ENCODE measurements around the gene CCDC50.

Gene CCDC50

GRCh38 chr3:191435981-191436380 lies 106.8 kb downstream of the CCDC50 start:
- TF ChIP-seq TCF4 (CRISPR knock-in tag; IDR thresholded peaks at IDR 0.05; ENCODE audit: borderline replicate concordance) (no peak), RARB (CRISPR knock-in tag; IDR thresholded peaks at IDR 0.05) (no peak), ARNTL (CRISPR knock-in tag; IDR thresholded peaks at IDR 0.05; ENCODE audit: borderline replicate concordance, low read depth) (no peak), OSR1 (CRISPR knock-in tag; IDR thresholded peaks at IDR 0.05) (no peak), CREB5 (CRISPR knock-in tag; IDR thresholded peaks at IDR 0.05; ENCODE audit: low read depth) (no peak), ISL1 (CRISPR knock-in tag; IDR thresholded peaks at IDR 0.05) (no peak), ESRRG (CRISPR knock-in tag; IDR thresholded peaks at IDR 0.05) (no peak), TOX (CRISPR knock-in tag; IDR thresholded peaks at IDR 0.05; ENCODE audit: borderline replicate concordance) (no peak), GLIS3 (CRISPR knock-in tag; IDR thresholded peaks at IDR 0.05) (no peak), SNAI2 (CRISPR knock-in tag; IDR thresholded peaks at IDR 0.05) (no peak), PPARA (CRISPR knock-in tag; IDR thresholded peaks at IDR 0.05; ENCODE audit: borderline replicate concordance) (no peak), ZC3H10 (CRISPR knock-in tag; IDR thresholded peaks at IDR 0.05) (no peak), ZFP3 (CRISPR knock-in tag; IDR thresholded peaks at IDR 0.05) (no peak), POU6F1 (CRISPR knock-in tag; IDR thresholded peaks at IDR 0.05; ENCODE audit: borderline replicate concordance, low read depth) (no peak), BACH2 (CRISPR knock-in tag; IDR thresholded peaks at IDR 0.05; ENCODE audit: borderline replicate concordance) (no peak), ZNF70 (CRISPR knock-in tag; IDR thresholded peaks at IDR 0.05) (no peak), CSDC2 (CRISPR knock-in tag; IDR thresholded peaks at IDR 0.05) (no peak), TSHZ2 (CRISPR knock-in tag; IDR thresholded peaks at IDR 0.05) (no peak)
- ATAC-seq, result no peak

GRCh38 chr3:191438150-191438814 lies 109.1 kb downstream of the CCDC50 start:
- no peak for ATAC-seq
- TF ChIP-seq SNAI2 (CRISPR knock-in tag; IDR thresholded peaks at IDR 0.05) (no peak), ZNF70 (CRISPR knock-in tag; IDR thresholded peaks at IDR 0.05) (no peak), TSHZ2 (CRISPR knock-in tag; IDR thresholded peaks at IDR 0.05) (no peak), RARB (CRISPR knock-in tag; IDR thresholded peaks at IDR 0.05) (no peak), GLIS3 (CRISPR knock-in tag; IDR thresholded peaks at IDR 0.05) (no peak), CSRNP3 (CRISPR knock-in tag; IDR thresholded peaks at IDR 0.05) (no peak), POU6F1 (CRISPR knock-in tag; IDR thresholded peaks at IDR 0.05; ENCODE audit: borderline replicate concordance, low read depth) (no peak), PATZ1 (CRISPR knock-in tag; IDR thresholded peaks at IDR 0.05; ENCODE audit: borderline replicate concordance) (no peak), TCF4 (CRISPR knock-in tag; IDR thresholded peaks at IDR 0.05; ENCODE audit: borderline replicate concordance) (no peak), ZC3H10 (CRISPR knock-in tag; IDR thresholded peaks at IDR 0.05) (no peak), CREB5 (CRISPR knock-in tag; IDR thresholded peaks at IDR 0.05; ENCODE audit: low read depth) (no peak), ZNF565 (CRISPR knock-in tag; conservative IDR thresholded peaks at IDR 0.05; ENCODE audit: low read depth) (no peak), ZFP30 (CRISPR knock-in tag; IDR thresholded peaks at IDR 0.05) (no peak)

Measured in SK-N-SH treated with all-trans-retinoic acid at 6 μM for 48 hours (cell line).